ENCODE results near the gene SAFB.
"Not testable (repeated sequence)": the region's sequence is repeated elsewhere in the genome, so short reads cannot be mapped to it uniquely, and the experiment has no call there.

Gene SAFB

GRCh38 chr19:5688262-5688881 lies 65.5 kb downstream of the SAFB start:
- not testable (repeated sequence) for DNase-seq

- peak; percentile 58 for DNase-seq
Measured at GRCh38 chr19:5690125-5690954, 67.5 kb downstream of the SAFB start, which contains the start of gene RPL36. RPL36 (plus strand) TSS chr19:5690295; CDS start chr19:5690508, 213 bp downstream.

GRCh38 chr19:5690955-5691821 lies 68.3 kb downstream of the SAFB start:
- DNase-seq: no peak

- no peak for DNase-seq
Measured at GRCh38 chr19:5691822-5692722, 69.2 kb downstream of the SAFB start.

- DNase-seq: no peak
Measured at GRCh38 chr19:5692723-5693194, 69.9 kb downstream of the SAFB start.

DNA sequence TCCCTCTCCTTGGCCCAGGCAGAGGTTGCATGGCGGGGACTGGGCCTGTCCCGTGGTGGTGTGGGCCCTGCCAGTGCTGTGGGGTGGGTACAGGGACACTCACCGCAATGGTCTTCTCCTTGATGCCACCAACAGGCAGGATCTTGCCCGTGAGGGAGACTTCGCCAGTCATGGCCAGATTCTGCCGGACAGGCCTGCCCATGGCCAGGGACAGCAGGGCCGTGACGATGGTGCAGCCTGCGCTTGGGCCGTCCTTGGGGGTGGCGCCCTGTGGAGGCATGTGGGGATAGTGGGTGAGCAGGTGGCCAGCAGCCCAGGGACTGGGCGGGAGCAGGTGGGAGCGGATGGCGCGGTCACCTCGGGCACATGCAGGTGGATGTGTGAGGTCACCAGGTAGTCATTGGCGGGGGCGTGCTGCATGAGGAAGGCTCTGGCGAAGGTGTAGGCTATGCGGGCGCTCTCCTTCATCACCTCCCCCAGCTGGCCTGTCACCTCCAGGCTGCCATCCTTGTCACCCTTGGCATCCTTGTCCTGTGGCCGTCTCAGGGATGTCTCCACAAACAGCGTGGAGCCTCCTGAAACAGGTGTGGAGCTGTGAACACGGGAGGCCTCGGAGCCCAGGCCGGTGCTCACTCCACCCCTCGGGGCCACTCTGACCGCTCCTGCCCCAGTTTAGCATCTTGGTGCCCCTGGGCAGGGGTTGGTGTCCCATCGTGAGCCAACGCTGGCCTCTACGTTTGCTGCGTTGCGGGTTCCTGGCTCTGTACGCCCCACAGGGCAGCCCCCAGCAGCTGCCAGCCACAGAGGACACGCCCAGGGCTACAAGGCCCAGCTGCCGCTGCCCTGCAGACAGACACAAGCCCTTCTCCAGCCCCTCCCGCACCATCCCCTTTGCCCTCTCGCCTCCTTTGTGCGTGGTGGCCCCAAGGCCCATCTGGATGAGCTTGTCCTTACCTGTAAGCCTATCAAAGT lies 70.6 kb downstream of the SAFB start:
- no peak for DNase-seq

- no peak for DNase-seq
Measured at GRCh38 chr19:5694167-5694955, 71.5 kb downstream of the SAFB start.

GRCh38 chr19:5694956-5695648 lies 72.2 kb downstream of the SAFB start:
- no peak for DNase-seq

DNA sequence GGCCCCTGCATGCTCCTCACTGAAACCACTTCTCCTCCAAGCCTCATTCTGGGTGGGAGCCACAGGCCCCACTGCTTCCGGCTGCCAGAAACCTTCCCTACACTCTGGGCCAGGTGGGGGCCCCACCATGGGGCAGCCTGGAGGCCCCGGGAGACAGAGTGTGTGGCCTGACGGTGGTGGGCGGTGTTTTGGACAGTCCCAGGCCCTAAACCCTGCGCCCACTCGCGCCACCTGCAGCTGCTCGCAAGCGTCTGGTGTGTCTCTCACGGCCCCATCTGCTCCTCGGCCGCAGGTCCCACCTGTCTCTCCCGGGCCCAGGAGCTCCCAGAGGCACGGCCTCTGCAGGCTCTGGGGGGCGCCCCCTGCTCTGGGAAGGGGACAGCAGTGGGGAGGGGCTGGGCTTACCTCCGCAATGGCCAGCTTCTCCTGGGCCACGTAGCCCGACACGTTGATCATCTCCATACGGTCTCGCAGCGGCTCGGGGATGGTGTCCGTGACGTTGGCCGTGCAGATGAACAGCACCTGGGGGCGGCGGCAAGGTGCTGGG lies 72.8 kb downstream of the SAFB start:
- DNase-seq: no peak

GRCh38 chr19:5696196-5697021 lies 73.5 kb downstream of the SAFB start:
- DNase-seq: no peak

GRCh38 chr19:5697022-5697889 lies 74.4 kb downstream of the SAFB start:
- no peak for DNase-seq

GRCh38 chr19:5697890-5698634 lies 75.2 kb downstream of the SAFB start:
- DNase-seq: no peak

DNA sequence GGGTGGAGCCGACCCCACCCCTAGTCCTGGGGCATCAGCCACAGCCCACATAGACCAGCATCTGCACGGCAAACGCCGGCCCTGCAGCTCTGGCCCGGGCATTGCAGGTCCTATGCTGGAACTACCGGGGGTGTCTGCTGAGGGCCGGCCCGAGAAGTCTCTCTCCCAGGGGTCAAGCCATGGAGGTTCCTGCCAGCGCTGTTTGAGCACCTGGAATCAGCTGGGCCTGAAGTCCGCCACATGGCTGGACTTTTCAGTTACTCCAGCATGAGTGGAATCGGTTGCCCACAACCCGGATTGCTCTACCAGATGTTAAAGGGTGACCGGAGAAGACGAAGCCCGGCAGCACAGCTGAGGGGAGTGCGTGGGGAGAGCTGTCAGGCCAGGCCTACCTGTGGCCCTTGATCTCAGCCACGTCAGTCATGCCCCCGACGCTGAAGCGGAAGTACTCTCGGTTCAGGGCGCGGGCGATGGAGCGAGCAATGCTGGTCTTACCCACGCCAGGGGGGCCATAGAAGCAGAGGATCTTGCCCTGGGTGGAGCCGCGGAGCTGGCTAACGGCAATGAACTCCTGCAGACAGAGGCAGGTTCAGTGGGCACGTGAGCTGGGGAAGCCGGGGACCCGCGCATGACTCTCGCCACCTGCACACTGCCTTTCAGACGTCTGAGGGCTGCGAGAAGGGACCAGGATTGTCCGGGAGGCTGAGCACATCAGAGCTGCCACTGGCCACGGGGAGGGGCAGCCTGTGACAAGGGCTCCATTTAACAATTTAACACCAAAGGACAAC lies 75.9 kb downstream of the SAFB start:
- no peak for DNase-seq

- no peak for DNase-seq
Measured at GRCh38 chr19:5700455-5701092, 77.7 kb downstream of the SAFB start.

- not testable (repeated sequence) for DNase-seq
Measured at GRCh38 chr19:5702053-5702410, 79.1 kb downstream of the SAFB start.
